Stromal cell of bone marrow (primary cell): ENCODE data around the gene KLHL29.

Source experiments
- DNase-seq: peaks from one replicate; pipeline ENCODE4 v3.0.0-alpha.2; 2012; ENCODE audit warnings: low read depth

KLHL29 gene

GRCh38 chr2:23697256-23698075, 312.5 kb downstream of the KLHL29 start:
- DNase-seq, result no peak

- DNase-seq, result no peak
Observed at GRCh38 chr2:23698116-23698693, 313.2 kb downstream of the KLHL29 start.

- no peak for DNase-seq
Observed at GRCh38 chr2:23698721-23699579, 314.0 kb downstream of the KLHL29 start.

GRCh38 chr2:23699580-23699925, 314.6 kb downstream of the KLHL29 start:
- DNase-seq, result no peak

GRCh38 chr2:23700627-23701026, 315.6 kb downstream of the KLHL29 start:
- DNase-seq, result no peak

- DNase-seq, result no peak
Observed at GRCh38 chr2:23703037-23703582, 318.1 kb downstream of the KLHL29 start.

- no peak for DNase-seq
Observed at GRCh38 chr2:23703583-23704385, 318.8 kb downstream of the KLHL29 start.

GRCh38 chr2:23705771-23706612, 321.0 kb downstream of the KLHL29 start:
- no peak for DNase-seq

- no peak for DNase-seq
Observed at GRCh38 chr2:23706613-23707078, 321.7 kb downstream of the KLHL29 start.

- no peak for DNase-seq
Observed at GRCh38 chr2:23707096-23707495, 322.1 kb downstream of the KLHL29 start.

GRCh38 chr2:23708771-23709170, 323.8 kb downstream of the KLHL29 start:
- no peak for DNase-seq

GRCh38 chr2:23709311-23709710, 324.3 kb downstream of the KLHL29 start:
- DNase-seq, result no peak

- DNase-seq, result peak; percentile 79
Observed at GRCh38 chr2:23711979-23712755, 327.2 kb downstream of the KLHL29 start.

- DNase-seq, result no peak
Observed at GRCh38 chr2:23712756-23713151, 327.8 kb downstream of the KLHL29 start.

- no peak for DNase-seq
Observed at GRCh38 chr2:23713351-23713750, 328.4 kb downstream of the KLHL29 start.

GRCh38 chr2:23718931-23719700, 334.1 kb downstream of the KLHL29 start:
- no peak for DNase-seq

- DNase-seq, result no peak
Observed at GRCh38 chr2:23719716-23720115, 334.7 kb downstream of the KLHL29 start.

- no peak for DNase-seq
Observed at GRCh38 chr2:23720705-23721453, 335.9 kb downstream of the KLHL29 start.
